LNCaP clone FGC (cell line): ENCODE measurements around the gene UPF2.

Source experiments
- DNase-seq: peaks from one replicate; pipeline ENCODE4 v3.0.0-alpha.2; 2011; ENCODE audit warnings: low read depth
- H3K4me3 ChIP-seq: 2 replicates; pipeline ENCODE4 v1.5.1; 2011; ENCODE audit warnings: mild to moderate bottlenecking, low read depth, low read length, control low read depth
- CTCF ChIP-seq: IDR thresholded peaks from 2 replicates; pipeline ENCODE4 v1.5.1; 2012; ENCODE audit warnings: mild to moderate bottlenecking; ENCODE audit not compliant: control insufficient read depth, insufficient read depth; ENCODE audit errors: extremely low read depth

Gene UPF2

GRCh38 chr10:11901454-11901832 lies 141.2 kb downstream of the UPF2 start:
- DNase-seq: no peak
- TF ChIP-seq CTCF: no peak
- no peak overlapping the region for H3K4me3 ChIP-seq

GRCh38 chr10:11901036-11901301 lies 141.6 kb downstream of the UPF2 start:
- no peak for DNase-seq
- no peak for TF ChIP-seq CTCF
- H3K4me3 ChIP-seq: no peak overlapping the region

- H3K4me3 ChIP-seq: no peak overlapping the region
- no peak for DNase-seq
- no peak for TF ChIP-seq CTCF
Measured at GRCh38 chr10:11899067-11899876, 143.3 kb downstream of the UPF2 start.

- no peak for TF ChIP-seq CTCF
- H3K4me3 ChIP-seq: no peak overlapping the region
- no peak for DNase-seq
Measured at GRCh38 chr10:11898372-11899066, 144.1 kb downstream of the UPF2 start.

GRCh38 chr10:11898033-11898371 lies 144.6 kb downstream of the UPF2 start:
- DNase-seq: no peak
- TF ChIP-seq CTCF: no peak
- no peak overlapping the region for H3K4me3 ChIP-seq

GRCh38 chr10:11896549-11897200 lies 145.9 kb downstream of the UPF2 start:
- no peak for DNase-seq
- no peak overlapping the region for H3K4me3 ChIP-seq

More at GRCh38 chr10:11896549-11897200, 145.9 kb downstream of the UPF2 start:
- TF ChIP-seq CTCF: no peak
